Neural progenitor cell (in vitro differentiated cells): ENCODE data around the gene CRIP3. TPM values are rescaled to one million over a fixed set of nuclear protein-coding genes. Genes with fewer than 3 reads are reported as not detected.

Experiments
- DNase-seq: peaks from one replicate; pipeline ENCODE4 v3.0.0-alpha.2; 2016; ENCODE audit warnings: low spot score
- H2AFZ ChIP-seq: fragments of 200-600 bp; sonication (generic); replicated peaks from 2 replicates; pipeline ENCODE4 v1.6.1; 2016; ENCODE audit warnings: antibody characterized with exemption
- H3F3A ChIP-seq: fragments of 200-600 bp; sonication (generic); 2 replicates; pipeline ENCODE4 v1.6.1; 2016; ENCODE audit warnings: antibody characterized with exemption, low read depth
- H3K27ac ChIP-seq: fragments of 200-600 bp; sonication (generic); 2 replicates; pipeline ENCODE4 v1.5.1; 2016; ENCODE audit warnings: mild to moderate bottlenecking
- H3K27me3 ChIP-seq: fragments of 200-600 bp; sonication (generic); 2 replicates; pipeline ENCODE4 v1.6.1; 2016; ENCODE audit warnings: mild to moderate bottlenecking, moderate library complexity
- H3K36me3 ChIP-seq: fragments of 200-600 bp; sonication (generic); 2 replicates; pipeline ENCODE4 v1.5.1; 2016
- H3K4me1 ChIP-seq: fragments of 200-600 bp; sonication (generic); 2 replicates; pipeline ENCODE4 v1.6.1; 2016; ENCODE audit warnings: mixed run types
- H3K4me2 ChIP-seq: fragments of 200-600 bp; sonication (generic); 2 replicates; pipeline ENCODE4 v1.6.1; 2016
- H3K4me3 ChIP-seq: fragments of 200-600 bp; sonication (generic); 2 replicates; pipeline ENCODE4 v1.5.1; 2016
- H3K79me2 ChIP-seq: fragments of 200-600 bp; sonication (generic); 2 replicates; pipeline ENCODE4 v1.6.1; 2016; ENCODE audit warnings: low read depth
- H3K9ac ChIP-seq: fragments of 200-600 bp; sonication (generic); 2 replicates; pipeline ENCODE4 v1.6.1; 2016
- H3K9me3 ChIP-seq: fragments of 200-600 bp; sonication (generic); 2 replicates; pipeline ENCODE4 v1.5.1; 2016; ENCODE audit warnings: low read depth
- H4K20me1 ChIP-seq: fragments of 200-600 bp; sonication (generic); 2 replicates; pipeline ENCODE4 v1.6.1; 2016; ENCODE audit warnings: low read depth
- H3K27ac Mint-ChIP-seq: 3 replicates; pipeline ENCODE4 v1.8.0; 2021; ENCODE audit warnings: mixed read lengths
- H3K27me3 Mint-ChIP-seq: 2 replicates; pipeline ENCODE4 v1.8.0; 2022; ENCODE audit warnings: low read depth, mild to moderate bottlenecking, inconsistent platforms, moderate library complexity, mixed read lengths; ENCODE audit not compliant: insufficient read depth
- H3K36me3 Mint-ChIP-seq: 3 replicates; pipeline ENCODE4 v1.8.0; 2021; ENCODE audit warnings: mixed read lengths
- H3K4me1 Mint-ChIP-seq: 3 replicates; pipeline ENCODE4 v1.8.0; 2021; ENCODE audit warnings: mixed read lengths
- H3K4me3 Mint-ChIP-seq: 3 replicates; pipeline ENCODE4 v1.8.0; 2021; ENCODE audit warnings: mild to moderate bottlenecking, moderate library complexity, mixed read lengths
- H3K9me3 Mint-ChIP-seq: 3 replicates; pipeline ENCODE4 v1.8.0; 2020; ENCODE audit warnings: mixed read lengths
- EZH2 ChIP-seq: fragments of 200-600 bp; sonication (generic); IDR thresholded peaks from 2 replicates; pipeline ENCODE4 v1.6.1; 2017; ENCODE audit warnings: antibody characterized with exemption, mild to moderate bottlenecking, moderate library complexity
- EZH2phosphoT487 ChIP-seq: fragments of 200-600 bp; sonication (generic); IDR thresholded peaks from 2 replicates; pipeline ENCODE4 v1.6.1; 2017; ENCODE audit warnings: antibody characterized with exemption
- total RNA-seq: library from RNA; depleted of rRNA; stranded (reverse); fragments of >200 nt; gene quantifications from 2 replicates; pipeline ENCODE4 v1.2.3, GENCODE V29; 2015; ENCODE audit warnings: low replicate concordance
- TF ChIP-seq, protein P1 (sequence below): fragments of 200-600 bp; sonication (generic); IDR thresholded peaks from 2 replicates; pipeline ENCODE4 v1.5.1; 2017; ENCODE audit warnings: antibody characterized with exemption, mild to moderate bottlenecking

CRIP3 gene
- total RNA-seq, 1 donor from 2014 or later, result 21.3 TPM

DNA sequence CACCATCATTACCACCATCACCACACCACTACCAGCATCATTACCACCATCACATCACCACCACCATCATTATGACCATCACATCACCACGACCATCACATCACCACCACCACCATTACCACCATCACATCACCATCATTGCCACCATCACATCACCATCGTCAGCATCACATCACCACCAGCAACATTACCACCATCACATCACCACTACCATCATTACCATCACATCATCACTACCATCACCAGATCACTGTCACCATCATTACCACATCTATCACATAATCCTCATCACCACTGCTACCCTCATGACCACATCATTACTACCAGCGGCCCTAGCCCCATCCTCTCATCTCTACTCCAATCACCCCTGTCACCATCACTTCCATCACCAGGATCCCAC lies 14.1 kb downstream of the CRIP3 start:
- Mint-ChIP-seq H3K27ac (no peak overlapping the region), H3K27me3 (peaks cover 6% of the 10 kb centered on the region), H3K4me1 (peaks cover 6% of the 10 kb centered on the region), H3K9me3 (no peaks in the 10 kb centered on the region), H3K36me3 (no peaks in the 10 kb centered on the region), H3K4me3 (no peak overlapping the region)
- no peaks in the 10 kb centered on the region for H3K27me3 ChIP-seq
- H4K20me1 ChIP-seq, result no peaks in the 10 kb centered on the region
- H3K9me3 ChIP-seq, result no peaks in the 10 kb centered on the region
- no peaks in the 10 kb centered on the region for H3K79me2 ChIP-seq
- H3K4me3 ChIP-seq, result no peak overlapping the region
- DNase-seq, result no peak
- no peak overlapping the region for H3K4me2 ChIP-seq
- H3F3A ChIP-seq, result peaks cover 6% of the 10 kb centered on the region
- no peak overlapping the region for H2AFZ ChIP-seq
- no peak overlapping the region for H3K9ac ChIP-seq
- H3K27ac ChIP-seq, result no peak overlapping the region
- TF ChIP-seq EZH2phosphoT487 (no peak), EZH2 (no peak)
- TF ChIP-seq, protein P1, sequence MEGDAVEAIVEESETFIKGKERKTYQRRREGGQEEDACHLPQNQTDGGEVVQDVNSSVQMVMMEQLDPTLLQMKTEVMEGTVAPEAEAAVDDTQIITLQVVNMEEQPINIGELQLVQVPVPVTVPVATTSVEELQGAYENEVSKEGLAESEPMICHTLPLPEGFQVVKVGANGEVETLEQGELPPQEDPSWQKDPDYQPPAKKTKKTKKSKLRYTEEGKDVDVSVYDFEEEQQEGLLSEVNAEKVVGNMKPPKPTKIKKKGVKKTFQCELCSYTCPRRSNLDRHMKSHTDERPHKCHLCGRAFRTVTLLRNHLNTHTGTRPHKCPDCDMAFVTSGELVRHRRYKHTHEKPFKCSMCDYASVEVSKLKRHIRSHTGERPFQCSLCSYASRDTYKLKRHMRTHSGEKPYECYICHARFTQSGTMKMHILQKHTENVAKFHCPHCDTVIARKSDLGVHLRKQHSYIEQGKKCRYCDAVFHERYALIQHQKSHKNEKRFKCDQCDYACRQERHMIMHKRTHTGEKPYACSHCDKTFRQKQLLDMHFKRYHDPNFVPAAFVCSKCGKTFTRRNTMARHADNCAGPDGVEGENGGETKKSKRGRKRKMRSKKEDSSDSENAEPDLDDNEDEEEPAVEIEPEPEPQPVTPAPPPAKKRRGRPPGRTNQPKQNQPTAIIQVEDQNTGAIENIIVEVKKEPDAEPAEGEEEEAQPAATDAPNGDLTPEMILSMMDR, result no peak
- peaks cover 12% of the 10 kb centered on the region for H3K4me1 ChIP-seq
- H3K36me3 ChIP-seq, result no peaks in the 10 kb centered on the region

DNA sequence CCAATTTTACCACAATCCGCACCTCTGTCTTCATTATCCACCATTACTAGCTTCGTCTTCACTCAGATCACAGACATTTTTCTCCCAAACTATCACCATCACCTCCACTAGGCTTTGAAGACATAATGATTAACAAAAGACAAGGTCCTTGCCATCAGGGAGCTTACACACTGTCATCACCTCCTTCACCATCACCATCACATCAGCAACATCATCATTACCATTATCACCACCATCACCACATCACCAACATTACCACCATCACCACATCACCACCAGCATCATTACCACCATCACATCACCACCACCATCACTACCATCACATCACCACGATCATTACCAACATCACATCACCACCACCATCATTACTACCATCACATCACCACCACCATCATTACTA lies 14.9 kb downstream of the CRIP3 start:
- Histone ChIP-seq H2AFZ (no peak overlapping the region), H3K27me3 (no peaks in the 10 kb centered on the region)
- TF ChIP-seq EZH2 (no peak), EZH2phosphoT487 (no peak)
- TF ChIP-seq, protein P1, result no peak

DNA sequence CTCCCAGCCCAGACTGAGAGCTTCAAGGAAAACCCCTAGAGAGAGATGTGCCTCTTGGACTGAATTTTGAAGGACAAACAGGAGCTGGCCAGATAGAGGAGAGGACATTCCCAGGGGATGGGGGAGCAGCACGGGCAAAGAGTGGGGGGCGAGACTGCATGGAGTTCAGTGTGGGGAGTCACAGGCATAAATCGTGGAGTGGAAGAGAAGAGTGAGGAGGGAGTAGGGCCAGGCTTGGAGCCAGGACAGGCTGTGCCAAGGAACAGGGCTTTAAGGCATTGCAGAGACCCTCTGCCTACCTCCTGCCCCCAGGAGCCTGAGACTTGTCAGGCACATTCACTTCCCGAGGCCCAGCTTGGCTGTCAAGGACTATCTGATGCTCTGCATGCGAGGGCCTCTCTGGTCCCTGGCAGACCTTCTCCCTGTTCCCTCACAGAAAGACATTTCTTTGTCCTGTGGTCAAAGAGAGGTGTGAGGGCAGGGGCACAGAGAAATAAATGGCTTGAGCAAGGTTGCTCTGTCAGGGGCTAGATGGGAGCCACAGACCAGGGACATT lies 15.8 kb downstream of the CRIP3 start:
- no peak overlapping the region for H3K4me3 Mint-ChIP-seq
- peaks cover 6% of the 10 kb centered on the region for H3K4me1 Mint-ChIP-seq
- Histone ChIP-seq H3K4me2 (no peak overlapping the region), H3K79me2 (no peaks in the 10 kb centered on the region), H3K9me3 (no peaks in the 10 kb centered on the region), H3F3A (peaks cover 3% of the 10 kb centered on the region), H3K4me3 (no peak overlapping the region), H3K36me3 (no peaks in the 10 kb centered on the region), H3K9ac (no peak overlapping the region), H3K27ac (no peak overlapping the region), H3K4me1 (peaks cover 10% of the 10 kb centered on the region), H4K20me1 (no peaks in the 10 kb centered on the region), H3K27me3 (no peaks in the 10 kb centered on the region), H2AFZ (no peak overlapping the region)
- H3K27me3 Mint-ChIP-seq, result peaks cover 5% of the 10 kb centered on the region
- TF ChIP-seq EZH2, result no peak
- no peak for TF ChIP-seq EZH2phosphoT487
- H3K9me3 Mint-ChIP-seq, result no peaks in the 10 kb centered on the region
- no peak overlapping the region for H3K27ac Mint-ChIP-seq
- no peak for DNase-seq
- H3K36me3 Mint-ChIP-seq, result no peaks in the 10 kb centered on the region

More for the DNA sequence above, 14.9 kb downstream of the CRIP3 start:
- Histone ChIP-seq H3K9me3 (no peaks in the 10 kb centered on the region), H3K27ac (no peak overlapping the region), H3K4me3 (no peak overlapping the region), H4K20me1 (no peaks in the 10 kb centered on the region), H3K79me2 (no peaks in the 10 kb centered on the region), H3F3A (peaks cover 3% of the 10 kb centered on the region), H3K9ac (no peak overlapping the region), H3K36me3 (no peaks in the 10 kb centered on the region), H3K4me2 (no peak overlapping the region), H3K4me1 (peaks cover 12% of the 10 kb centered on the region)
- peaks cover 6% of the 10 kb centered on the region for H3K27me3 Mint-ChIP-seq
- no peaks in the 10 kb centered on the region for H3K9me3 Mint-ChIP-seq
- H3K4me1 Mint-ChIP-seq, result peaks cover 6% of the 10 kb centered on the region
- H3K36me3 Mint-ChIP-seq, result no peaks in the 10 kb centered on the region
- DNase-seq, result no peak
- no peak overlapping the region for H3K4me3 Mint-ChIP-seq
- H3K27ac Mint-ChIP-seq, result no peak overlapping the region

DNA sequence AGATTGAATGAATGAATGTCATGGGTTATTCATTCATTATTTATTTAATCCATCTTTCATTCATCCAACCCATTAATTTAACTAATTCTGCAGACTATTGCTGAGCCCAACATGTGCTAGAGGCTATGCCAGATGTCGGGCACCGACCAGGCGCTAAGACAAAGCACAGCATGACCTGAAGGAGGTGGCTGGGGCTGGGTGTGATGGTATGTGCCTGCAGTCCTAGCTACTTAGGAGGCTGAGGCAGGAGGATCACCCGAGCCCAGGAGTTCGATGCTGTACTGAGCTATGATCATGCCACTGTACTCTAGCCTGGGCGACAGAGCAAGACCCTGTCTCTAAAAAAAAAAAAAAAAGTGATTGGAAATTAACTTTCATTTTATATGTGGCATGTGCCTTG lies 16.3 kb downstream of the CRIP3 start:
- Histone ChIP-seq H4K20me1 (no peaks in the 10 kb centered on the region), H3K27me3 (no peaks in the 10 kb centered on the region), H2AFZ (no peak overlapping the region), H3F3A (peaks cover under 1% of the 10 kb centered on the region), H3K4me1 (peaks cover 5% of the 10 kb centered on the region), H3K36me3 (no peaks in the 10 kb centered on the region), H3K4me2 (no peak overlapping the region), H3K9ac (no peak overlapping the region), H3K9me3 (no peaks in the 10 kb centered on the region), H3K79me2 (no peaks in the 10 kb centered on the region), H3K27ac (no peak overlapping the region), H3K4me3 (no peak overlapping the region)
- peaks cover 7% of the 10 kb centered on the region for H3K4me1 Mint-ChIP-seq
- TF ChIP-seq EZH2phosphoT487 (no peak), EZH2 (no peak)
- TF ChIP-seq, protein P1, result no peak
- no peaks in the 10 kb centered on the region for H3K36me3 Mint-ChIP-seq
- H3K27me3 Mint-ChIP-seq, result peaks cover 5% of the 10 kb centered on the region
- DNase-seq, result no peak
- no peak overlapping the region for H3K4me3 Mint-ChIP-seq
- no peaks in the 10 kb centered on the region for H3K9me3 Mint-ChIP-seq
- no peak overlapping the region for H3K27ac Mint-ChIP-seq
